HS-27A (cell line): Measurements from ENCODE around the gene PROM1.

ENCODE experiments used
- DNase-seq: peaks from one replicate; pipeline ENCODE4 v3.0.0-alpha.2; 2012; ENCODE audit warnings: low read depth, missing footprints

PROM1 gene

GRCh38 chr4:15942283-15942682 is 141.5 kb downstream of the PROM1 start:
- no peak for DNase-seq

DNA sequence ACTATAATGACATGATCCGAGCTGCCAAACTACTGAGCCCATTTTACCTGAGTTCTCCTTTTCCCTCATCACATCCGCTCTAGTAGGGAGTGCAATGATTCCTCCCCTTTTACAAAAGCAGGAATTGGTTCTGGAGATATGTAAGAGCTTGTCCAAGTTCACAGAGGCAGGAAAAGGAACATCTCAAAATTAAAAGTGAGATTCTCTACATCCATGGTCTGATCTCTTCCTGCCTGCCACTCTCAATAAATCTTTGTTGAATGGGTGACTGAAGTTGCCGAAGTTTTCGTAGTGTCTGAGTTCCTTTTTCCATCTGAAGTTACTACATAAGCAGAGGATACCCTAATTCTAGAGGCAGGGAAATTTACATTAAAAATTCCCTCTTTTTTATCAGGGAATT is 145.2 kb downstream of the PROM1 start, which contains the start of gene FGFBP1:
FGFBP1 (minus strand) TSS at position 101 of the 400 bp plus-strand sequence. CDS start 2,108 bp downstream, outside the sequence.
- DNase-seq: no peak

DNA sequence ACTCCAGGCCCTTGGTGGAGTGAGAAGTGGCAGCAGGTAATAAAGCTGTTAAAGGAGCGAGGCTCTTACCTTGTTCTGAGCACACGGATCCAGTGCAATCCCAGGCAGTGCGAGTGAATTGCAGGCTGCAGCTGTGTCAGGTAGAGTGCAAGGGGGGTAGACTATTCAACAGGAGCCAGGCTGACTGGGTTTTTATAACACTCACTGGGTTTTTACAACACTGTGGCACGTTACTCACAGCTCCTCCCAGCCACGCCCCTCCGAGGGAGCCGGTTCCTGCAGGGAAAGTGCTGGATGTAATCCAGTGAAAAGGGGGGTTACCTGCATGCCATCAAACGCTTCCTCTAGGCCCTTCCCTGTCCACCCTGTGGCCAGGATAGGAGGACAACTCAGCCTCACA is 145.6 kb downstream of the PROM1 start:
- no peak for DNase-seq

GRCh38 chr4:15936495-15936894 is 147.3 kb downstream of the PROM1 start:
- DNase-seq: no peak

- DNase-seq: no peak
Observed at GRCh38 chr4:15935504-15936402, 148.1 kb downstream of the PROM1 start.

DNA sequence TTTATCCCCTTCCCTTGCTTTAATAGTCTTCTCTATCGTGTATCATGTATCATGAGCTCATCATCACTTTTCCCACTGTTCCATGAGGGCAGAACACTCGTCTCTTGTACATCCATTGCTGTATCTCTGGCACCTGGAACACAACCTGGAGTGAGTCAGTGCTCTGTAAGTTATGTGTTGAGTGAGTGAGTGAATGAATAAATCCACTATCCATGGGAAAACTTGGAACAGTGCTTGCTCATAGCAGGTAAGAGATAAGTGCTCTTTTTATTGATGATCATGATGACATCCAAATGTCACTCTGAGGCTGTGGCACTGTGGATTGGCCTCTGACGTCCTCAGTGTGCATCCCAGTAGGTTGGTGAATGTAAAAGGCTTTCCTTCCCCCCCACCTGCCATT is 149.6 kb downstream of the PROM1 start:
- DNase-seq: no peak

DNA sequence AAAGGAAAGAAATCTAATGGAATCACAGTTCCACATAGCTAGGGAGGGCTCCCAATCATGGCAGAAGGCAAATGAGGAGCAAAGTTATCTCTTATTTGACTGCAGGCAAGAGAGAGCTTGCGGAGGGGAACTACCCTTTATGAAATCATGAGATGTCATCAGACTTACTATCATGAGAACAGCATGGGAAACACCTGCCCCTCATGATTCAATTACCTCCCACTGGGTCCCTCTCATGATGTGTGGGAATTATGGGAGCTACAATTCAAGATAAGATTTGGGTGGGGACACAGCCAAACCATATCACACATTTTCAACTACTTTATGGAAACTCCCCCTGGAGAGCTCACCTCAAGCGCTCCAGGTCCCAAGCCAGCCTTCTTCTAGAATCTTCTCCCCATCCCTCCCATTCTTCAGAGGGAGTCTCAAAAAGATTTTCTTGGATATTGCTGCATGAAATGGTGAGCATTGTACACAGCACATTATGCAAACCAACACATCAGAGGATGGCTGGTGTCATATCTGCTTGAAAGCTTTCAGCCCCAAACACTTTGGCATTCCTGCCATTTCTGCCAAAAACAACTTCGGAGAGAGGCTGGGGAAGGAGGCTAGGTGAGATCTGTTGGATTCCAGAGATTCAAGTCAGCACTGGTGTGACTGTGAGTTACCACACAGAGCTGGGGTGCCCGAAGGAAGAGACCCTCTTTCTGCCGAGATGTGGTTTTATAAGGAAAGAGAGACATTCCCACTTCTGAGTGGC is 152.2 kb downstream of the PROM1 start:
- no peak for DNase-seq

GRCh38 chr4:15930314-15930713 is 153.5 kb downstream of the PROM1 start:
- no peak for DNase-seq

- DNase-seq: no peak
Observed at GRCh38 chr4:15929540-15929939, 154.3 kb downstream of the PROM1 start.

DNA sequence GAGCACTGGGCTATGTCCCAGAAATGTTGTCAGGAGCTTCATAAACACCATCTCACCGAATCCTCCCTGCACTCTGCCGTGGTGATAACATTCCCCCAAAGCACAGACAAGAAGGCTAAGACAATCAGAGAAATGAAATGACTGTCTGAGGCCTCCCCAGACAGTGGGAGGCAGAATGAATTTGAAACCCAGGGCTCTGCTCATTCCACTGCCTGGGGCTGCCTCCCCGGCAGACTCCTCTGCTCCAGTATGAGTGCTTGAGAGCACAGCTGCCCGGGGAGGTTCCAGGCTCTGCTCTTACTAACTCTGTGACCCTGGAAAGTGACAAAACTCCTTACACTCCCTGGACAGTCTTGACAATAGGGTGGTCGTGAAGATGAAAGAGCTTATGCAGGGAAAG is 154.9 kb downstream of the PROM1 start:
- no peak for DNase-seq

GRCh38 chr4:15926486-15926885 is 157.3 kb downstream of the PROM1 start:
- DNase-seq: no peak

GRCh38 chr4:15925830-15926229 is 158.0 kb downstream of the PROM1 start:
- DNase-seq: no peak

GRCh38 chr4:15921592-15921932 is 162.3 kb downstream of the PROM1 start:
- no peak for DNase-seq

GRCh38 chr4:15920723-15921591 is 162.9 kb downstream of the PROM1 start:
- DNase-seq: peak; percentile 92

DNA sequence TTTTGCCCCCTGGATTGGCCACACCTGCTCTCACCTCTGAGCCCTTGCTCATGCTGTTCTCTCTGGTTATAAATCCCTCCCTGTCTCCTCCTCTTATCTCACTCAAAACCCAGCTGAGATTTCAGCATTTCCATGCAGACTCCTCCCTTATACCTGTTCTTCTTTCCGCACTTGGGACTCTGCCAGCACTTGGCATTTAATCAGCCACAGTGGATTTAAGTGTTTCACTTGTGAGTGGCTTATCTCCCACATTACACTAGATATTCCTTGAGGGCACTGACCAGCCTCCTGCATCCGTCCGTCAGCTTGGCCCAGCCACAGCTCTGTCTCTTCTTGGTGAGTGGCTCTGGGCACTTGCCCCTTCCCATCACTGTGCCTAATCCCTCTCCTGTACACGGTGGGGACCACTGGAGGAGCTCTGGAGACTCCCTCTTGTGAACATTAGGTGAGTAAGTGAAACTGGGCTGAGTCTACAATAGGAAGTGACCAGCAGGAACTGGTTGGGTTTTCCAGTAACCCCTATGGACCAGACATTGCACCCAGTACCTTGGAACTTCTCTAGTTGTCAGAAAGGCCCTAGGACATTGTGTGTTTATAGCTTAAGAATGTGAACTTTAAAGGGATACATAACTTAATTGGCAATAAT is 165.2 kb downstream of the PROM1 start:
- DNase-seq: no peak
